ENCODE measurements around the gene CD8B. TPM values are rescaled to one million over a fixed set of nuclear protein-coding genes. Genes with fewer than 3 reads are reported as not detected.
"Not testable (repeated sequence)": the region's sequence is repeated elsewhere in the genome, so short reads cannot be mapped to it uniquely, and the experiment has no call there.

The CD8B gene
- total and polyA plus RNA-seq, 2 donors, result 111 to 666 TPM

GRCh38 chr2:86842607-86843234 lies 19.0 kb downstream of the CD8B start:
- Histone ChIP-seq H3K4me1 (ENCODE audit: control insufficient read depth in 2 of 2, insufficient read depth in 2 of 2, low read length in 2 of 2) (peaks cover 6 to 89% of the 10 kb centered on the region in 2 donors), H3K27ac (ENCODE audit: low read depth in 1 of 2, low read length in 1 of 2) (peak overlapping the region; percentile 81 to 86), H3K36me3 (ENCODE audit: control insufficient read depth in 2 of 2, insufficient read depth in 2 of 2, low read length in 1 of 2) (peaks cover 14 to 36% of the 10 kb centered on the region in 2 donors)
- 55% methylated on average over 6 of the region's 6 CpGs for WGBS
- H3K4me3 ChIP-seq (ENCODE audit: low read length in 2 of 2); H3K27me3 ChIP-seq (ENCODE audit: control insufficient read depth in 2 of 2, insufficient read depth in 1 of 2, low read length in 1 of 2); H3K9me3 ChIP-seq (ENCODE audit: control insufficient read depth in 2 of 2, insufficient read depth in 1 of 2, low read length in 1 of 2): not testable (repeated sequence)
- DNase-seq (ENCODE audit: low read depth in 6 of 9, low spot score in 9 of 9), result peak in 1 of 9 donors; percentile 77

DNA sequence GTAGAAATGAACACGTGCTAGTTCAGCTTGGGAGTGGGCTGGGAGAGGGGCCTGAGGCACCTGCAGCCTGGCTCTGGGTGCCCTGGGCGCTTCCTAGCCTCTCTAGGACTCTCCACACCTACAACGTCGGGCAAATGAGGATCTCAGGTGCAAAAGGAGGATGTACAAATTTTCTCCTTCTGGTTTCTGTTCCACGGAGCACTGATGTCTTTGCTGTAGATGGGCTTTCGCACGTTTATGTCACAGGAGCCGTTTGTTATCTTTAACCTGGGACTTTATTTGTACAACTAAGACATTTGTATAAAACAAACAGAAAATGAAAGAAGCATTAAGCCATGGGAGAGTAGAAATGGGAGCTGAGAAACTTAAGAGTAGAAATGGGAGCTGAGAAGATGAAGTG lies 20.4 kb downstream of the CD8B start:
- Histone ChIP-seq H3K36me3 (ENCODE audit: control insufficient read depth in 2 of 2, insufficient read depth in 2 of 2, low read length in 1 of 2) (peaks cover 10 to 28% of the 10 kb centered on the region in 2 donors), H3K27ac (ENCODE audit: low read depth in 1 of 2, low read length in 1 of 2) (peak overlapping the region in 1 of 2 donors; percentile 77), H3K4me1 (ENCODE audit: control insufficient read depth in 2 of 2, insufficient read depth in 2 of 2, low read length in 2 of 2) (peaks cover 11 to 90% of the 10 kb centered on the region in 2 donors)
- H3K9me3 ChIP-seq (ENCODE audit: control insufficient read depth in 2 of 2, insufficient read depth in 1 of 2, low read length in 1 of 2); H3K27me3 ChIP-seq (ENCODE audit: control insufficient read depth in 2 of 2, insufficient read depth in 1 of 2, low read length in 1 of 2); DNase-seq (ENCODE audit: low read depth in 6 of 9, low spot score in 9 of 9); H3K4me3 ChIP-seq (ENCODE audit: low read length in 2 of 2): not testable (repeated sequence)
- 78% methylated on average over 6 of the region's 8 CpGs for WGBS

- Histone ChIP-seq H3K4me1 (ENCODE audit: control insufficient read depth in 2 of 2, insufficient read depth in 2 of 2, low read length in 2 of 2) (peaks cover 17 to 93% of the 10 kb centered on the region in 2 donors), H3K27ac (ENCODE audit: low read depth in 1 of 2, low read length in 1 of 2) (peak overlapping the region; percentile 82 to 89), H3K36me3 (ENCODE audit: control insufficient read depth in 2 of 2, insufficient read depth in 2 of 2, low read length in 1 of 2) (peaks cover 4 to 22% of the 10 kb centered on the region in 2 donors)
- H3K27me3 ChIP-seq (ENCODE audit: control insufficient read depth in 2 of 2, insufficient read depth in 1 of 2, low read length in 1 of 2); H3K9me3 ChIP-seq (ENCODE audit: control insufficient read depth in 2 of 2, insufficient read depth in 1 of 2, low read length in 1 of 2); DNase-seq (ENCODE audit: low read depth in 6 of 9, low spot score in 9 of 9); H3K4me3 ChIP-seq (ENCODE audit: low read length in 2 of 2): not testable (repeated sequence)
- WGBS, result 54% methylated on average over 9 of the region's 11 CpGs
These were observed 21.7 kb downstream of the CD8B start for GRCh38 chr2:86839871-86840548.

DNA sequence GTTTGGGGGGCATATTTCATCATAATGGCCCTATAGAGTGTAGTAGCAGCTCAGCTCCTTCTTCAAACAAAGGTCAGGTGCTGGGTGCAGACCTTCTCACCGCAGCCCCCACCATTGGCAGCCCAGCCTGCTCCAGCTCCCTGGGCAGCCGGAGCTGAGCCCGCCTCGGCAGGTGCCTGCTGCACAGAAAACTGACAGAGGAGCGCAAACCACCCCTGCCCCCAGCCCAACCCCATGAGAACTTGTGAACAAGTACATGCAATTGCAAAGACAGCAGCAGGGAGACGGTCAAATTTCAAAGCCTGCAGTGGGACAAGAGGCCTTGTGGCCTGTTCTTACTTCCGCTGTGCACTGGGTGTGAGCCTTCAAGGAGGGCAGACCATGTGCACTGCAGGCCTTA lies 22.2 kb downstream of the CD8B start:
- peaks cover under 1 to 20% of the 10 kb centered on the region in 2 donors for H3K36me3 ChIP-seq (ENCODE audit: control insufficient read depth in 2 of 2, insufficient read depth in 2 of 2, low read length in 1 of 2)
- not testable (repeated sequence) for H3K27me3 ChIP-seq (ENCODE audit: control insufficient read depth in 2 of 2, insufficient read depth in 1 of 2, low read length in 1 of 2); H3K9me3 ChIP-seq (ENCODE audit: control insufficient read depth in 2 of 2, insufficient read depth in 1 of 2, low read length in 1 of 2); H3K4me3 ChIP-seq (ENCODE audit: low read length in 2 of 2)
- peak in 4 of 9 donors; percentile 48 to 82 (median 64) for DNase-seq (ENCODE audit: low read depth in 6 of 9, low spot score in 9 of 9)
- peak overlapping the region; percentile 74 to 89 for H3K27ac ChIP-seq (ENCODE audit: low read depth in 1 of 2, low read length in 1 of 2)
- peaks cover 17 to 91% of the 10 kb centered on the region in 2 donors for H3K4me1 ChIP-seq (ENCODE audit: control insufficient read depth in 2 of 2, insufficient read depth in 2 of 2, low read length in 2 of 2)
- WGBS, result 13% methylated on average over 7 of the region's 7 CpGs

DNA sequence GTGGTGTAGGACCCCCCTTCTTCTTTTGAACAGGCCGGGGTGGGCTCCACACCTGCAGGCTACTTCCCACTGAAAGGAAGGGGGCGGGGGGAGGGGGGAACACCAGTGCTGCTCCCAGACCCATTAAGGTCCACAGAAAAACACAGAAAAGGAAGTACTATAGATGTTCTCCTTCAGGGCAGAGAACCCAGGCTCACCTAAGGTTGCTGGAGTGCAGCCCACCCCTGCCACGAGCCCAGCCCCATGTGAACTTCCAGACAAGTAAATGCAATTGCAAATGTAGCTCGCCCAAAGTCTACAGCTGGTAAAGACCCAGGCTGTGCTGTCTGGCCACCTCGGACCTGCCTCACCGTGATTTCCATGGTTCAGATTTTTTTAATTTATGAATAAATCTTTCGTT lies 24.0 kb downstream of the CD8B start:
- H3K36me3 ChIP-seq (ENCODE audit: control insufficient read depth in 2 of 2, insufficient read depth in 2 of 2, low read length in 1 of 2); H3K27me3 ChIP-seq (ENCODE audit: control insufficient read depth in 2 of 2, insufficient read depth in 1 of 2, low read length in 1 of 2); H3K4me3 ChIP-seq (ENCODE audit: low read length in 2 of 2); H3K9me3 ChIP-seq (ENCODE audit: control insufficient read depth in 2 of 2, insufficient read depth in 1 of 2, low read length in 1 of 2): not testable (repeated sequence)
- peak in 2 of 9 donors; percentile 57 to 71 for DNase-seq (ENCODE audit: low read depth in 6 of 9, low spot score in 9 of 9)
- WGBS, result 14% methylated on average over 6 of the region's 7 CpGs
- peak overlapping the region; percentile 53 to 89 for H3K27ac ChIP-seq (ENCODE audit: low read depth in 1 of 2, low read length in 1 of 2)
- peaks cover 17 to 88% of the 10 kb centered on the region in 2 donors for H3K4me1 ChIP-seq (ENCODE audit: control insufficient read depth in 2 of 2, insufficient read depth in 2 of 2, low read length in 2 of 2)

DNA sequence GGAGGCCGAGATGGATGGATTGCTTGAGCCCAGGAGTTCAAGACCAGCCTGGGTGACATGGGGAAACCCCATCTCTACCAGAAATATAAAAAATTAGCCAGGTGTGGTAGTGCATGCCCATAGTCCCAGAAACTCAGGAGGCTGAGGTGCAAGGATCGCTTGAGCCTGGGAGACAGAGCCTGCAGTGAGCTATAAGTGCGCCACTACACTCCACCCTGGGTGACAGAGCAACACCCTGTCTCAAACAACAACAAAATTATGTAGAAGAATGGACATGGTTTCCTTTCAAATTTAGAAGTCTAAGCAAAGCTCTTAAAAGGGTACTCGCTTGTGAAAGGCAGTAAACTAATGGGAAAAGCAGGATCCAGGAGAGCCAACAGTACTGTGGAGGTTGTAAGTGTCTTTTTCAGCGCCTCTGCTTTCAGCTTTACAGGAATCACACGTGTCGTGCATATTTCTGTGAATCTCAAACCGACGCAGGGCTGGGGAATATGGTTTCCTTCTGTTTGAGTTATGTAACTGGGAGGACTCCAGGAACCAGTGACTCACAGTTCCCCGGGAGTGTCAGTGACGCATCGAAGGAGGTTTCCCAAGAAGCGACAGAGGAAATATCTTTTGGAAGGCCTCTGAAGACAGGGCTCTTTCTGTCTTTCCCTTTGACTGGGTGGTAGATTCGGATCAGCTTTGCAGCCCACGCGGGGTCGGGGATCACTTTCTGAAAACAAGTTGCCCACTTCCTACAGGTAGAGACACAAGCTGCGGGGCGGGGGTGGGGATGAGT lies 24.6 kb downstream of the CD8B start:
- Histone ChIP-seq H3K4me1 (ENCODE audit: control insufficient read depth in 2 of 2, insufficient read depth in 2 of 2, low read length in 2 of 2) (peaks cover 21 to 87% of the 10 kb centered on the region in 2 donors), H3K4me3 (ENCODE audit: low read length in 2 of 2) (peak overlapping the region in 1 of 2 donors; percentile 15), H3K27ac (ENCODE audit: low read depth in 1 of 2, low read length in 1 of 2) (peak overlapping the region; percentile 79 to 84)
- H3K27me3 ChIP-seq (ENCODE audit: control insufficient read depth in 2 of 2, insufficient read depth in 1 of 2, low read length in 1 of 2); H3K9me3 ChIP-seq (ENCODE audit: control insufficient read depth in 2 of 2, insufficient read depth in 1 of 2, low read length in 1 of 2); H3K36me3 ChIP-seq (ENCODE audit: control insufficient read depth in 2 of 2, insufficient read depth in 2 of 2, low read length in 1 of 2): not testable (repeated sequence)
- peak in 1 of 9 donors; percentile 68 for DNase-seq (ENCODE audit: low read depth in 6 of 9, low spot score in 9 of 9)
- WGBS, result 24% methylated on average over 17 of the region's 19 CpGs

GRCh38 chr2:86835548-86835889 lies 26.2 kb downstream of the CD8B start:
- Histone ChIP-seq H3K4me1 (ENCODE audit: control insufficient read depth in 2 of 2, insufficient read depth in 2 of 2, low read length in 2 of 2) (peaks cover 25 to 88% of the 10 kb centered on the region in 2 donors), H3K27ac (ENCODE audit: low read depth in 1 of 2, low read length in 1 of 2) (peak overlapping the region; percentile 84 to 85)
- not testable (repeated sequence) for DNase-seq (ENCODE audit: low read depth in 6 of 9, low spot score in 9 of 9); H3K27me3 ChIP-seq (ENCODE audit: control insufficient read depth in 2 of 2, insufficient read depth in 1 of 2, low read length in 1 of 2); H3K9me3 ChIP-seq (ENCODE audit: control insufficient read depth in 2 of 2, insufficient read depth in 1 of 2, low read length in 1 of 2); H3K4me3 ChIP-seq (ENCODE audit: low read length in 2 of 2); H3K36me3 ChIP-seq (ENCODE audit: control insufficient read depth in 2 of 2, insufficient read depth in 2 of 2, low read length in 1 of 2)
- WGBS, result 58% methylated on average over 4 of the region's 4 CpGs

GRCh38 chr2:86833315-86833714 lies 28.4 kb downstream of the CD8B start:
- Histone ChIP-seq H3K4me3 (ENCODE audit: low read length in 2 of 2) (no peak overlapping the region), H3K4me1 (ENCODE audit: control insufficient read depth in 2 of 2, insufficient read depth in 2 of 2, low read length in 2 of 2) (peaks cover 30 to 86% of the 10 kb centered on the region in 2 donors), H3K27me3 (ENCODE audit: control insufficient read depth in 2 of 2, insufficient read depth in 1 of 2, low read length in 1 of 2) (no peaks in the 10 kb centered on the region), H3K9me3 (ENCODE audit: control insufficient read depth in 2 of 2, insufficient read depth in 1 of 2, low read length in 1 of 2) (no peaks in the 10 kb centered on the region), H3K27ac (ENCODE audit: low read depth in 1 of 2, low read length in 1 of 2) (peak overlapping the region in 1 of 2 donors; percentile 63), H3K36me3 (ENCODE audit: control insufficient read depth in 2 of 2, insufficient read depth in 2 of 2, low read length in 1 of 2) (no peaks in the 10 kb centered on the region)
- no peak for DNase-seq (ENCODE audit: low read depth in 6 of 9, low spot score in 9 of 9)
- 82% methylated on average over 10 of the region's 10 CpGs for WGBS
